HepG2 (cell line): ENCODE results near the gene PSKH1. TPM values are rescaled to one million over a fixed set of nuclear protein-coding genes. Genes with fewer than 3 reads are reported as not detected.

Source experiments
- CCDC6 ChIP-seq: sonication (generic); formaldehyde crosslinking; IDR thresholded peaks from 2 replicates; pipeline ENCODE4 v1.8.1; 2022; ENCODE audit warnings: mild to moderate bottlenecking, missing genetic modification reagents, moderate library complexity
- DMTF1 ChIP-seq: sonication (generic); formaldehyde crosslinking; IDR thresholded peaks from 2 replicates; pipeline ENCODE4 v1.4.0; 2020; ENCODE audit warnings: mild to moderate bottlenecking, missing genetic modification reagents
- ELF3 ChIP-seq: IDR thresholded peaks from 2 replicates; pipeline ENCODE4 v1.6.1; 2016; ENCODE audit warnings: missing genetic modification reagents, missing compliant biosample characterization
- ERF ChIP-seq: IDR thresholded peaks from 2 replicates; pipeline ENCODE4 v1.6.1; 2018; ENCODE audit warnings: missing biosample characterization, missing genetic modification reagents
- HMG20A ChIP-seq: IDR thresholded peaks from 2 replicates; pipeline ENCODE4 v1.6.1; 2016; ENCODE audit warnings: borderline replicate concordance
- KLF11 ChIP-seq: IDR thresholded peaks from 2 replicates; pipeline ENCODE4 v1.6.1; 2016; ENCODE audit warnings: missing compliant biosample characterization
- KLF6 ChIP-seq: IDR thresholded peaks from 2 replicates; pipeline ENCODE4 v1.8.0; 2016; ENCODE audit warnings: missing biosample characterization, missing genetic modification reagents
- MEIS2 ChIP-seq: sonication (generic); formaldehyde crosslinking; IDR thresholded peaks from 2 replicates; pipeline ENCODE4 v1.9.0; 2021; ENCODE audit warnings: mild to moderate bottlenecking, missing genetic modification reagents
- MXD4 ChIP-seq: IDR thresholded peaks from 2 replicates; pipeline ENCODE4 v1.6.1; 2016; ENCODE audit warnings: mild to moderate bottlenecking, missing biosample characterization, missing genetic modification reagents
- NAIF1 ChIP-seq: sonication (generic); formaldehyde crosslinking; IDR thresholded peaks from 2 replicates; pipeline ENCODE4 v1.5.0; 2020; ENCODE audit warnings: mild to moderate bottlenecking, missing genetic modification reagents, borderline replicate concordance
- POGK ChIP-seq: sonication (generic); formaldehyde crosslinking; conservative IDR thresholded peaks from 2 replicates; pipeline ENCODE4 v1.8.0; 2022; ENCODE audit warnings: mild to moderate bottlenecking, moderate library complexity, missing genetic modification reagents
- TCF12 ChIP-seq, 2 experiments: fragments of 450-650 bp in 1 of 2; sonication (generic) in 1 of 2; formaldehyde crosslinking in 1 of 2; IDR thresholded peaks; 2 replicates each; pipeline versions ENCODE4 v1.6.1 to v1.8.0; 2017 to 2022; ENCODE audit warnings: antibody characterized with exemption in 1 of 2, mild to moderate bottlenecking in 1 of 2, missing genetic modification reagents in 1 of 2, moderate library complexity in 1 of 2
- ZNF264 ChIP-seq: sonication (generic); formaldehyde crosslinking; IDR thresholded peaks from 2 replicates; pipeline ENCODE4 v1.4.0; 2020; ENCODE audit warnings: missing genetic modification reagents
- ZNF337 ChIP-seq: sonication (generic); formaldehyde crosslinking; IDR thresholded peaks from 2 replicates; pipeline ENCODE4 v1.5.1; 2020; ENCODE audit warnings: missing genetic modification reagents, low read depth, mild to moderate bottlenecking, borderline replicate concordance
- ZNF451 ChIP-seq: sonication (generic); formaldehyde crosslinking; IDR thresholded peaks from 2 replicates; pipeline ENCODE4 v1.5.0; 2020; ENCODE audit warnings: mild to moderate bottlenecking, missing genetic modification reagents
- ZNF615 ChIP-seq: sonication (generic); formaldehyde crosslinking; IDR thresholded peaks from 2 replicates; pipeline ENCODE4 v1.5.0; 2020; ENCODE audit warnings: mild to moderate bottlenecking, missing genetic modification reagents, borderline replicate concordance
- ZNF646 ChIP-seq: sonication (generic); formaldehyde crosslinking; IDR thresholded peaks from 2 replicates; pipeline ENCODE4 v1.9.0; 2021; ENCODE audit warnings: mild to moderate bottlenecking, missing genetic modification reagents
- ZNF672 ChIP-seq: sonication (generic); formaldehyde crosslinking; IDR thresholded peaks from 2 replicates; pipeline ENCODE4 v1.8.1; 2022; ENCODE audit warnings: missing genetic modification reagents
- ZSCAN31 ChIP-seq: sonication (generic); formaldehyde crosslinking; IDR thresholded peaks from 2 replicates; pipeline ENCODE4 v1.5.0; 2020; ENCODE audit warnings: low read depth, mild to moderate bottlenecking, missing genetic modification reagents
- polyA plus RNA-seq, 8 experiments: library from polyadenylated mRNA; depleted of rRNA in 3 of 8; stranded (reverse) in 7 of 8; unstranded in 1 of 8; fragments of >200 nt; fragmentation: Illumina TruSeq in 4 of 8; extraction: Trizol in 4 of 8; gene quantifications; 2 replicates each; pipeline versions ENCODE4 v1.2.1 to v1.2.3, GENCODE V29; 2011 to 2016; ENCODE audit warnings: low read depth in 4 of 8, missing spikeins in 1 of 8, mixed read lengths in 1 of 8; ENCODE audit not compliant: insufficient read depth in 1 of 8
- total RNA-seq, 5 experiments: library from RNA; depleted of rRNA; stranded (reverse); fragments of >200 nt; fragmentation: Illumina TruSeq; extraction: Trizol; gene quantifications; 2 replicates each; pipeline ENCODE4 v1.2.3, GENCODE V29; 2016; ENCODE audit warnings: low read depth in 1 of 5

The PSKH1 gene
- total and polyA plus RNA-seq, 2 of the 13 experiments (the other 11 are each of a cell fraction or from before 2014, with no cell fraction given) = 8.4 to 19.1 TPM

- 0 out of 2 replicates have a peak, but pooled peaks have one; percentile 34 for TF ChIP-seq ZNF646
- peak; percentile 83; the same call in 1 of the 2 replicates for TF ChIP-seq POGK (CRISPR knock-in tag)
- peak; percentile 74; the same call in 1 of the 2 replicates for TF ChIP-seq NAIF1 (CRISPR knock-in tag)
- TF ChIP-seq ZSCAN31 (CRISPR knock-in tag) = peak; percentile 93
- TF ChIP-seq ZNF451 (CRISPR knock-in tag) = peak; percentile 24
- TF ChIP-seq ZNF337 = 0 out of 2 replicates have a peak, but pooled peaks have one; percentile 49
- TF ChIP-seq KLF6 (CRISPR knock-in tag) = 0 out of 2 replicates have a peak, but pooled peaks have one; percentile 24
- TF ChIP-seq ZNF615 (CRISPR knock-in tag) = no peak
- TF ChIP-seq KLF11 (CRISPR knock-in tag) = 0 out of 2 replicates have a peak, but pooled peaks have one; percentile 35
- peak; percentile 73; the same call in 1 of the 2 replicates for TF ChIP-seq ELF3 (CRISPR knock-in tag)
- TF ChIP-seq ZNF672 (CRISPR knock-in tag) = no peak
- peak; percentile 56; the same call in 1 of the 2 replicates for TF ChIP-seq MEIS2
- peak; percentile 83 for TF ChIP-seq CCDC6
- TF ChIP-seq MXD4 = peak; percentile 81; the same call in 1 of the 2 replicates
- no peak for TF ChIP-seq TCF12 (IDR thresholded peaks at IDR 0.05)
- TF ChIP-seq TCF12 (CRISPR knock-in tag; IDR thresholded peaks at IDR 0.05) = no peak
- TF ChIP-seq ERF = peak; percentile 72; the same call in 1 of the 2 replicates
- TF ChIP-seq ZNF264 (CRISPR knock-in tag) = peak; percentile 80
- peak; percentile 40; the same call in 1 of the 2 replicates for TF ChIP-seq HMG20A
- TF ChIP-seq DMTF1 (CRISPR knock-in tag) = no peak
These were observed 46.6 kb upstream of the PSKH1 start, which contains the start of gene NUTF2 (continued) for GRCh38 chr16:67846320-67847063.
